ENCODE measurements around the gene DUSP15. TPM values are rescaled to one million over a fixed set of nuclear protein-coding genes. Genes with fewer than 3 reads are reported as not detected.

Gene DUSP15
- total RNA-seq, 2 experiments from 2014 or later: not detected

DNA sequence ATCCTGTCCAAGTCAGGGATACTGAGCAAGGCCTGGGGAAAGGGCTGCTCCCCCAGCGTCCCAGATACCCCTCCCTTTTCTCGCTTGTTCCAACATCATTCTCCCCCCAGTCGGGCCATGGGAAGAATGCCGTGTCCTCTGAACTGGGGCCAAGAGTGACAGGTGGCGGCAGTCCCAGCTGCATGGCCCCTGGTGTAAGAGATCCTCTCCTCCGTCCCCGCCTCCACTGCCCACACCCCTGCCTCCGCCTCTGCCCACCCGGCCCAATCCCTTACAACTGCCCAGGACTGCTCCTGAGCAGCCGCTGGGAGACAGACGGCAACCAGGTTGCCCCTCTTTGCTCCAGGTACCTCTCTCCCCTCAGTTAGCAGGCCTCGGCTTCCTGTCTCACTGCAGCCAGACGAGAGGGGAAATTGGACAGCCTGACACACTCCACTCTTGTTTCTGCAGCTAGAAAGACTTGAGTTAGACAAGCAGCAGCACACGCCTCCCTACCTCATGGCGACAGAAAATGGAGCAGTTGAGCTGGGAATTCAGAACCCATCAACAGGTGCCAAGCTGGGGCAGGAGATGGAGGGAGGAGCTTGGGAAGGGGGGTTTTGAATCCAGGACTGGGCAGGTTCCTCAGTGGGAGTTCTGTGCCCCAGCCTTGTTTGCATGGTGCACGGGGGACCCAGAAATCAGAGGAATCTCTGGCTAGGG lies 51.1 kb downstream of the DUSP15 start, which contains the start of gene MYLK2:
Gene MYLK2 (plus strand): TSS at position 274 of the 702 bp plus-strand sequence. CDS start 225 bp downstream, at position 499.
- H3K27ac Mint-ChIP-seq: no peak within 1 kb of the TSS
- H3K9me3 Mint-ChIP-seq: no peaks in the 10 kb centered on the region
- H3K4me1 Mint-ChIP-seq (ENCODE audit: low read depth): peaks cover 2% of the 10 kb centered on the region
- TF ChIP-seq, protein P1, sequence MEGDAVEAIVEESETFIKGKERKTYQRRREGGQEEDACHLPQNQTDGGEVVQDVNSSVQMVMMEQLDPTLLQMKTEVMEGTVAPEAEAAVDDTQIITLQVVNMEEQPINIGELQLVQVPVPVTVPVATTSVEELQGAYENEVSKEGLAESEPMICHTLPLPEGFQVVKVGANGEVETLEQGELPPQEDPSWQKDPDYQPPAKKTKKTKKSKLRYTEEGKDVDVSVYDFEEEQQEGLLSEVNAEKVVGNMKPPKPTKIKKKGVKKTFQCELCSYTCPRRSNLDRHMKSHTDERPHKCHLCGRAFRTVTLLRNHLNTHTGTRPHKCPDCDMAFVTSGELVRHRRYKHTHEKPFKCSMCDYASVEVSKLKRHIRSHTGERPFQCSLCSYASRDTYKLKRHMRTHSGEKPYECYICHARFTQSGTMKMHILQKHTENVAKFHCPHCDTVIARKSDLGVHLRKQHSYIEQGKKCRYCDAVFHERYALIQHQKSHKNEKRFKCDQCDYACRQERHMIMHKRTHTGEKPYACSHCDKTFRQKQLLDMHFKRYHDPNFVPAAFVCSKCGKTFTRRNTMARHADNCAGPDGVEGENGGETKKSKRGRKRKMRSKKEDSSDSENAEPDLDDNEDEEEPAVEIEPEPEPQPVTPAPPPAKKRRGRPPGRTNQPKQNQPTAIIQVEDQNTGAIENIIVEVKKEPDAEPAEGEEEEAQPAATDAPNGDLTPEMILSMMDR (IDR thresholded peaks at IDR 0.05): no peak
- POLR2A ChIA-PET: no interaction called here
- CTCF ChIA-PET: no interaction called here
- no peak within 1 kb of the TSS for H3K4me3 Mint-ChIP-seq
- peaks cover 2% of the 10 kb centered on the region for H3K27me3 Mint-ChIP-seq
- no peaks in the 10 kb centered on the region for H3K36me3 Mint-ChIP-seq (ENCODE audit: low read depth)
- ATAC-seq (no peak), DNase-seq (no peak)
- intact Hi-C loops (cut with micrococcal nuclease): no loop called here

DNA sequence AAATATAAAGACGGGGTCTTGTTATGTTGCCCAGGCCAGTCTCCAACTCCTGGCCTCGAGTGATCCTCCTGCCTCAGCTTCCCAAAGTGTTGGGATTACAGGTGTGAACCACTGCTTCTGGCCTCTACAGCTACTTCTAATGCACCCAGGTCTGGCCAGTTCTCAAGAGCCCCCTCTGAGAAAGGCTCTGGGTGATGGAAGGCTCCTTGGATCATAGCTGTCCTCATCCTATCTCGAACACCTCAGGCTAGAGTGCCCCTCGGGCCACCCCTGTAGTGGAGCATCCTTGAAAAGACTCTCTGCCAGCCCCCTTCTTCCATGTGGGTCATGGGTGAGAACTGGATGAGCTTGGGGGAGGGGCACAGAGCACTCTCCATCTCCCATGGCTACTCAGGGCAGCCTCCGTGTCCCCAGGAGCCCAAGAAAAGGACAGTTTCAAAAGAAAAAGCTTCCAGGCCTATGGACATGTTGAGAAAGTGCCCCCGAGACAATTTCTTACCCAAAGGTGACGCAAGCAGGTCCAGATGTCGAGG lies 51.9 kb downstream of the DUSP15 start:
- TF ChIP-seq, protein P1 (IDR thresholded peaks at IDR 0.05): no peak
- Mint-ChIP-seq H3K9me3 (no peaks in the 10 kb centered on the region), H3K27ac (no peak overlapping the region), H3K36me3 (ENCODE audit: low read depth) (no peaks in the 10 kb centered on the region), H3K4me1 (ENCODE audit: low read depth) (peaks cover 2% of the 10 kb centered on the region), H3K27me3 (peaks cover 2% of the 10 kb centered on the region), H3K4me3 (no peak overlapping the region)
- intact Hi-C loops (cut with micrococcal nuclease): no loop called here
- ChIA-PET CTCF (interaction anchor here (1.1 to 2.5 kb wide), 4 partner anchors 14 to 273 kb away, joined by 3 to 9 read pairs (median 6); no protein-coding TSS in a partner anchor), POLR2A (interaction anchor here (2.3 kb wide), 1 partner anchor 12 kb away, joined by 7 read pairs; no protein-coding TSS in a partner anchor)
- no peak for DNase-seq
- ATAC-seq: no peak

DNA sequence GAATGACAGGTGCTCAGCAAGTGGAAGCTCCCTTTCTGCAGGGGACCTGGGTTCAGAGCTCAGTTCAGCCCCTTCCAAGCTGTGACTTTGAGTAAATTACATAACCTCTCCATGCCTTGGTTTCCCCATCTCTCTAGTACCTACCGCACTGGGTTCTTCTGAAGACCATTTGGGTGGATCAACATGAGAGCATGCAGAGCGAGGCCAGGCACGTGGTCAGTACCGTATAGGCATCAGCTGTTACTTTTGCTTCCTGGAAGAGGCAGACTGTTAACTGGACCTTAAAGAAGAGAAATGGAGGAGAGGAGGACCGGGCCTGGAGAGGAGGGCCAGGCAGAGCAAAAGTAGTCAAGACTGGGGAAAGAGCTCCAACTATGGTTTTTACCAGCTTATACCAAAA lies 52.9 kb downstream of the DUSP15 start:
- TF ChIP-seq, protein P1 (IDR thresholded peaks at IDR 0.05): no peak
- Mint-ChIP-seq H3K36me3 (ENCODE audit: low read depth) (no peaks in the 10 kb centered on the region), H3K27ac (no peak overlapping the region), H3K27me3 (peaks cover 2% of the 10 kb centered on the region), H3K4me3 (no peak overlapping the region), H3K9me3 (no peaks in the 10 kb centered on the region), H3K4me1 (ENCODE audit: low read depth) (no peaks in the 10 kb centered on the region)
- POLR2A ChIA-PET: interaction anchor here (2.3 kb wide), 1 partner anchor 11 kb away, joined by 7 read pairs; no protein-coding TSS in a partner anchor
- ATAC-seq: no peak
- intact Hi-C loops (cut with micrococcal nuclease): no loop called here
- no peak for DNase-seq
- CTCF ChIA-PET: interaction anchor here (0.6 to 2.5 kb wide), 10 partner anchors 9 to 274 kb away, joined by 3 to 9 read pairs (median 4); partner anchors contain the start of gene PDRG1

DNA sequence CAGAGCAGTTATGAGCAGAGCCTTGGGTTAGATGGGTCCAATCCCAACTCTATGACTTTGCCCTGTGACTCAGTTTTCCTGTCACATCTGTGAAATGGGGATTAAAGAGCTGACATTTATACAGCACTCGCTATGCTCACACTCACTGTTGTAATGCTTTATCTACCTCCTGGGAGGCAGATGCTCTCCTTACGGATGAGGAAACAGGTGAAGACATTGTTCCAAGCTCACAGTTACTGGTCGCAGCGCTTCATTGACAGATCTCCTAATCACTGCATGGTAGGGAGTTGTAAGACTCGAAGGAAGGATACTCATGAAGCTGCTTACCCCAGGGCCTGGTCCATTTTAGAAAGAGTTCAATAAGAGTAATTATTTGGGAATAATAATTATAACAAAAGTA lies 54.1 kb downstream of the DUSP15 start:
- ChIA-PET CTCF (interaction anchor here (1.0 to 3.9 kb wide), 6 partner anchors 8 to 136 kb away, joined by 3 to 15 read pairs (median 5); partner anchors contain the start of gene PDRG1), POLR2A (interaction anchor here (1.1 to 2.3 kb wide), 2 partner anchors 9 to 135 kb away, joined by 3 to 7 read pairs; partner anchors contain the start of gene PDRG1)
- H3K9me3 Mint-ChIP-seq: no peaks in the 10 kb centered on the region
- H3K27ac Mint-ChIP-seq: no peak overlapping the region
- no peaks in the 10 kb centered on the region for H3K4me1 Mint-ChIP-seq (ENCODE audit: low read depth)
- H3K27me3 Mint-ChIP-seq: no peaks in the 10 kb centered on the region
- intact Hi-C loops (cut with micrococcal nuclease): no loop called here
- ATAC-seq: no peak
- no peak overlapping the region for H3K4me3 Mint-ChIP-seq
- TF ChIP-seq, protein P1 (IDR thresholded peaks at IDR 0.05): no peak
- no peaks in the 10 kb centered on the region for H3K36me3 Mint-ChIP-seq (ENCODE audit: low read depth)
- no peak for DNase-seq

Measured in activated CD8-positive, alpha-beta T cell treated with anti-CD3 and anti-CD28 coated beads for 36 hours (primary cell).